ENCODE results near the gene LRRC25. TPM values are rescaled to one million over a fixed set of nuclear protein-coding genes. Genes with fewer than 3 reads are reported as not detected.

The LRRC25 gene
- 3.6 TPM for total RNA-seq
- long read RNA-seq, transcript LRRC25-202 (3 exons, 1,924 nt): major isoform, 5 of 8 reads
- long read RNA-seq, partial matches to known transcripts: 0 of 8 reads
- long read RNA-seq, other reads (novel, unspliced or antisense): 0 of 8 reads

DNA sequence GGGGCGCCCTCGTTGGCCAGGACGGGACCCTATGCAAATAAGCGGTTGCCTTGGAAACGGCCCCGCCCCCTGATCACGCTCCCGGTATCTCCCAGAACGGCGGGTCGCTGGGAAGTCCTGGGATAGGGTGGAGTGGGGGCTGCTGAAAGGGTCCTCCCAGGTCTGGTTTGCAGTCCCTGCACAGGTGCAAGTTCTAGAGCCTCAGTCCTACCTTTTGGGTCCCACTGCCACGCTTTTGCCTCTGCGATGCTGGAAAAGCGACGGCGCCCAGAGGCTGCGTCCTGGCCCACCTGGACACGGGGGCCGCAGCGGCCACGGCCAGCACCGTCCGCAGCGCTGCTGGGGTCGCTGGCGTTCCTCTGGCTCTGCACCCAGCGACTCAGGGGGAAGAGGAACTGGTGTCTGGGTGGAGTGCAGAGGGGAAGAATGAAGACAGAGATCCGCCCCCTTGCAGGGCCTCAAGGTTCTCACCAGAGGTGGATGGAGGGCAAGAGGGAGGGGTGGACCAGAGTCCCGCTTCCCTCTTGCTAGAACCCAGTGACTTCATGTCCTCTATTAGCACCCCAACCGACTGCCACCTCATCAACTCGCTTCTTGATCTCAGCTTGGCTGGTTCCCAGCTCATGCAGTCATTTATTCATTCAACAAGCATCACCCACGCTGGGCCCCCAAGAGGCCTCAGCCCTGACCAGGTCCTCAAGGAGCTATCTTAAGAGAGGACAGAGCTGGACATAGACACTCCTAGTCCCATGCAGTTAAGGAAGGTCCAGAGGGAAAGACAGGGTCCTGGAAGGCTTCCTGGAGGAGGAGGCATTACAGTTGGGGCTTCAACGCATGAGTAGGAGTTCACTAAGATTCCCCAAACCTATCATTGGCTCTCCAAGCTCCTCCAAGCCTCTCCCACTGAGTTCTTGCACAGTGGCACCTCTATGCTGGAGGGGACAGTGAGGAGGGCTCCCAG is at the start of gene LRRC25:
Gene LRRC25, minus strand, starts transcription at position 381 of the 961 bp plus-strand sequence. CDS start 659 bp downstream, outside the sequence.
- intact Hi-C loops (cut with DNase I): no loop called here
- DNase-seq (peak; percentile 77), ATAC-seq (ENCODE audit: poor library complexity) (peak; percentile 62)

DNA sequence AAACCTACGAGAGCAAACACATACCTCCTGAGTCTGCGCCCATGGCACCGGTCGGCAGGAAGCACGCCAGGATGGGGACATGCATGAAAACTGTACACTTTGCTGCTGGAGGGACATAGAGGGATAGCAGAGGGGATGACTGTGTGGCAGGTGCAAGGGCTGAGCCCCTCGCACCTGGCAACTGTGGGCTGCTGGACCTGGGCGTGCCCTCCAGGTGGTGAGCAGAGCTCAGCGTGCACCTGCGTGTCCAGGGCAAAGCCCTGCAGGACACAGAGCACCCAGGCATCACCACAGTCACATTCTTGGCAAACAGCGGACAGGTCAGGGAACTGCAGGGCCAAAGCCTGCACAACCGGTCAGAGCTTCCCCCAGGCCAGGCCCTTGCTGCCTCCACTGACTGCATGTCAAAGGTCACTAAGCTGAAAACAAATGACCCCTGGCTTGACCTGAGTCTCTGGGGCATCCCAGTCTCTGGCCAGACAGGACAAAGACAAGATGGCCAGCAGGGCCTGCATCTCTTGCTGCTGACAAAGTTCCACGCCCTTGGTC is 49.5 kb upstream of the LRRC25 start:
- DNase-seq (no peak), ATAC-seq (ENCODE audit: poor library complexity) (no peak)
- intact Hi-C loops (cut with DNase I): no loop called here

DNA sequence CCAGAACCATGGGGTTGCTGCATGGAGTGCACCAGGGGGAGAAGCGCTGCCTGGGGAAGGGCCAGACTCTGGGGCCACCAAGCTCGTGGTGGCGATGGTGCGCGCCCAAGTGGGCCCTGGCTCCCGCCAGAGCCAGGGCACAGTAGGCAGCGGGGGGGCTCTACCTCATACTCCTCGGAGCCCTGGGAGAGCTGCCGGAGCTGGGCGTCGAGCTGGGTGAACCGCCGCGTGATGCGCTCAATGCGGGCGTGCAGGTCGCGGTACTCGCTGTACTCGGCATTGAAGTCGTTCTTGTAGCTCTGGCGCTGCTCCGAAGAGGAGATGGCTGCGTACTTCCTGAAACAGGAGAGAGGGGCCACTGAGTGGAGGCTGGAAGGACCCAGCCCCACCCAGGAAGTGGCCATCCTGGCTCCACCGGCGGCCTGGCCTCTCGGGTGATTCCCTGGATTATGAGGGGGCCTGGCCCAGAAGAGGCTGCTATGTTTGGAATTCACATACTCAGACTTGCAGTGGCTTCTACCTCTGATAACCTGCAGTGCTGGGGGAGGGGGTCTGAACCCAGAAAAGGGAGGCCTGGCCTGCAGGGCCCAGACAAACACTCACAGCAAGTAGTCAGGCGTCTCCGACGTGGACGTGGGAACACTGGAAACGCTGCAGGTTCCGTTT is 48.9 kb upstream of the LRRC25 start:
- no peak for DNase-seq
- intact Hi-C loops (cut with DNase I): no loop called here
- ATAC-seq (ENCODE audit: poor library complexity): no peak

DNA sequence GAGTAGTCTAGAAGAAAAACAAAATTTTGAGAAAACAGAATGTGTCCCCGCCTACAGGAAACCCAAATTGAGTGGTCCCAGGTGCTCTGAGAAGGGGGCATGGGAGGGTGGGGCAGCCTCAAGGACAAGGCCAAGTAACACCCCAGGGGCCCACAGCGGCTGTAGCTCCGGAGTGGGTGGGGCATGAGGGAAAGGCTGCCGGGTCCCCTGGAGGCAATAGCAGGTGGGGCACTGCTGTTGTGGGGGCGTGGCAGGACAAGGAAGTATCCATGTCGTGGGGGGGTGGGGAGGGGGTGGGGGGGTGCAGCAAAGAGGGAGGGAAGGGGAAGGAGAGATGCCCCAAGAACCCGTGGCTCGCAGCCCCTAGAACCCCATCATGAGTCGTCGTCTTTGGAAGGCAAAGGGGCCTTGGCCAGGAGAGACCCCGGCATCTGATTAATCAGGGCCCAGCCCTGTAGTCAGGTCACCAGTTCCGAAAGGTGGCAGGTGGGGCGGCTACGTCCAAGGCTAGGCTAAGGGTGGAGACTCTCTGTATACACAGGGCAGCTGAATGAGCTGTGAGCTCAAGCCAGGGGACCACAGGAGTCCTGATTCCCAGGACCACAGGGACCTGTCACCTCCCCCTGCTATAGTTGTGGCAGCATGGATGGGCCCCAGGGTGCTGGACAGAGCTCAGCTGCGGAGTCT is 48.0 kb upstream of the LRRC25 start:
- ATAC-seq (ENCODE audit: poor library complexity) (no peak), DNase-seq (no peak)
- intact Hi-C loops (cut with DNase I): no loop called here

DNA sequence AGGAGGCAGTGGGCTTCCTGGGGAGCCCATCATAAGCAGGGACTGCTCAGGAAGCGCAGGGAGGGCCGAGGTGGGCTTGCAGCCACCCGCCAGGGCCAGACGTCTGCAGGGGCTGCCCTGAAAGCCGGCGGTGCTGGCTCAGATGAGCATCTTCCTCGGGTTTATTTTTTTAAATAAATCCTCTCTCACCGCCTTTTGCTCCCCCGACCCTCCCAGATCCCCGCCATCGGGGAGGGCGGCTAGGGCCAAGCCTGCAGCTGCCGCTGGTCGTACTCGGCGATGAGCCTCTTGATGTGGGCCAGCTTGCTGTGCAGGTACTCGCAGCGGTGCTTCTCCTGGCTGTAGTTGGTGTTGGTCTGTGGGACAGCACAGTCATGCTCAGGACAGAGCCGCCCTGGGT is 47.1 kb upstream of the LRRC25 start:
- ATAC-seq (ENCODE audit: poor library complexity): no peak
- intact Hi-C loops (cut with DNase I): no loop called here

DNA sequence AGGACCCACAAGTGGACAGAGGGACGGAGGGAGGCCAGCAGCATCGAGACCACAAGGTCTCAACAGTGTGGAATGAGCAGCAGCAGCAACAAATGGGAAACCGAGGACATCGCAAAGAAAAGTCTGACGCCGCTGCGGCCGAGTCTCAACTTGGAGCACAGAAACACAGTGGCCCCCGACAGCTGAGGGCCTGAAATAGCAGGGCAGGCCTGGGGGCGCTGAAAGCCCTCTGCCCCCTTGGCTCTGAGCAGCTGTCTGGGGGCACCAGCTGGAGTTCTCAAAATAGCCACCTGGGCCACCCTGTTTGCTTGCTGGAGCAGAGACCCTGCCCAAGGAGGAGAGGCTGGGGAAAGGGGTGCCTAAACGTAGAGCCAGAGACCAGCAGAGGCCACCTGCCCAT is 46.4 kb upstream of the LRRC25 start:
- intact Hi-C loops (cut with DNase I): no loop called here
- DNase-seq (no peak), ATAC-seq (ENCODE audit: poor library complexity) (no peak)

More for the DNA sequence above, 47.1 kb upstream of the LRRC25 start:
- DNase-seq: no peak

DNA sequence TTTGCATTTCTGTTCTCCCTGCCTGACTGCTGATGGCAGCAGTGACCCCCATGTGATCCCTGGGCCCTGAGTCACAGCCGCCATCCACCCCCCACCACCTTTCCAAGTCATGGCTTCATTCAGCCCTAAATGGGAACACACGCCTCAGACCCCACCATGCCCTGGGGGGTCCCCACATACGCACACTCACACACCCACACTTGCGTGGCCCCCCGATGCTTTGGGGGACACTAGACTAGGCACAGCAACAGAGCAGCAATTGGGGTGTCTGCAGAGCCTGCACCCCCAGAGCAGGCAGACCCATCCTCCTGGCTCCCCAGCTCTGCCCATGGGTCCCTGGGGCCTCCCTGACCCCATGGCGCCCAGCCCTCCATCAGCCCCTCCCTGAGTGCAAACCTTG is 46.0 kb upstream of the LRRC25 start:
- ATAC-seq (ENCODE audit: poor library complexity) (no peak), DNase-seq (no peak)
- intact Hi-C loops (cut with DNase I): no loop called here

DNA sequence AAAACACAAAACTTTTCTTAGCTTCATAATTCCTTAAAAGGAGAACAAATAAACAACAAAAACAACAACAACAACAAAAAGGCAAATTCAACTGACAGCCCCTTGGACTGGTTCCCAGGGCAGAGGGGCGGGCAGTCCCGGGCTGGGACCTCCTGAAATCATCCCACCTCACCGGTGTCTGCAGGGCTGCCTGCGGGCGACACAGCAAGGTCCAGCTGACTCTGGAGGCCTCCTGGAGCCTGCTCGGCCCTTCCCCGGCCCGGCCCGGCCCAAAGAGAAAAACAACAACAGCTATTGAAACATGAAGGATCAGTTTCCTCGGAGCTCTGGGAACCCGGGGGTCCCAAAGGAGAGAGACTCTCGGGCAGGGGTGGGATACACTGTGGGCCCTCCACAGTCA is 45.5 kb upstream of the LRRC25 start:
- ATAC-seq (ENCODE audit: poor library complexity) (no peak), DNase-seq (no peak)
- intact Hi-C loops (cut with DNase I): no loop called here

DNA sequence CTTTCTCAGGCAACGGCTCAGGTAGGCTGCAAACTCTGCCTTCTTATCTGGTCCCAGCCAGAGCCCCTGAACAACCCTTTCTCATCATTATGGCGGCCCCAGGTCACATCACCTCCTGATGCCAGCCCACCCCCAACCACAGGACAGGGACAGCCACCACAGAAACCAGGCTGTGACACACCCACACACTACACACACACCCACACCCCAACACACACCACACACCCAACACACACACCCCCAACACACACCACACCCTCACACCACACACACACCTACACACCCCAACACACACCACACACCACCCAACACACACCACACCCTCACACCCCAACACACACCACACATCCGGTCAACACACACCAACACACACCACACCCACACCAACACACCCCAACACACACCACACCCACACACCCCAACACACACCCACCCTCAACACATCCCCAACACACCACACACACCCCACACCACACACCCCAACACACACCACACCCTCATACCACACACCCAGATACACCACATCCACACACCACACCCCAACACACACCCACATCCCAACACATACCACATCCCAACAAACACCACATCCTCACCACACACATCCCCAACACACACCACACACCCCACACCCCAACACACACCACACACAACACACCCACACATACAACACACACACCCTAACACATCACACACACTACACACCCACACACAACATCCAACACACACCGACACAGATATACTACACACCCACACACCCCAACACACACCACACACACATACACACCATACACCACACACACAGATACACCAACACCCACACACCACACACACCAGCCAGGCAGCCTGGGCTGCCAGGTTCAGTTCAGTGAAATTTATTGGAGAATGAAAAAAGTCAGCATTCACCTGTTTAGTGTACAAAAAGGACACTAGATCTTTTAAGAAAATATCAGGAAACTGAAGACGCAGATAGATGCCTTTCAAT is 44.7 kb upstream of the LRRC25 start:
- intact Hi-C loops (cut with DNase I): no loop called here
- no peak for ATAC-seq (ENCODE audit: poor library complexity)

DNA sequence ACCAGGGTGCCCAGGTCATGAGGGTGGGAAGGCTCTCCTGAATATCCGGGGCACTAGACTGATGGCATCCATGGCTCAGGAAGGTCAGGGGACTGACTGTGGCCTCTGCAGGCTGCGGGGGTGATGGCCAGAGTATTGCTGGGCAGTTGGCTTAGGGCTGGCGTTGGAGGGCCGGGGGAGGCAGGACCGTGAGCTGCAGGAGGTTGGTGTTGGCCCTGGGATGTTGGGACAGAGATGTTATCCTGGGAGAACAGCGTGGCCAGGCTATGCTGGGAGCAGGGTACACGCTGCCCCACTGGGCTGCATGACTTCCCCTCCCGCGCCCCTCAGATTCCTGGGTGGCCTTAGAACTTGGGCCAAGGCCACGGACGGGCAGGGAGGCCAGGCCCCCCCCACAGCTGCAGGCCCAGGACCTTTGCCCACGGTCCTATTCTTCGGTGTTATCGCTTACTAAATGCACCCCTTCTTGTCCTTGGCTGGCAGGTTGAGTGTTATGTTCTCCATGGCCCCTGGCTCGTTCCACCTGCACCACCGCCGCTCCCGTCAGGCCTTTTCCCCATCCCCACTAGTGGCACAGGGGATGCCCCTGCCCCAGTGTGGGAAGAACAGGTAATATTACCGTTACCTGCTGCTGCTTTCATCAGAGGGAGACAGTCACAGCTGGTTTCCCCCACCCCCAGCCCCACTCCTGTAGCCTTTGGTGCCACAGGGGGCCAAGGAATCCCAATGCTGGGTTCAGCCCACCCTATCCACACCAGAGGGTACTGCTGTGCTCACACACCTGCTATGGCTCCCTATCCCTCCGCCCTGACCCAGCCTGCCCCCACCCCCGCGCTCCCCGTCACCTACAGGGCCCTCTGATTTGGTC is 43.7 kb upstream of the LRRC25 start:
- no peak for DNase-seq
- no peak for ATAC-seq (ENCODE audit: poor library complexity)
- intact Hi-C loops (cut with DNase I): no loop called here

More for the DNA sequence above, 44.7 kb upstream of the LRRC25 start:
- no peak for DNase-seq

DNA sequence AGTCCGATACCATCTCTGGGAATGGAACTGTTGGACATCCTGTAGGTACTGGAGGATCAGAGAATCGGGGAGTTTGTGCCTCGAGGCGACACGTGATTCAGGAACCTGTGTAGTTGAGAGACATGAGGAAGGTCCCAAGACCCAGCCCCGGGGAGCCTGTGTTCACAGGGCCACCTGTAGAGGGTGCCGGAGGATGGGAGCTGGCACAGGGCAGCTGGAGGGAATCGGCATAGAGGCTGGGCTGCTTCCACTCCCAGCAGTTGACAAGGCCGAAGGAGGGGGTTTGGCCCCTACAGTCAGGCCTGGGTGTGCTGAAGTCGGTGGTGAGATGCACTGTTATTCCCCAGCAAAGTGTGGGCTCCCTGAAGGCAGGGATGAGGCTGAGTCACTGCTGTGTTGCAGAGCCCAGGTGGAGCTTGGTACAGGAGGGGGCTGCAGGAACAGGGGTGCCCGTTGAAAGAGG is 43.0 kb upstream of the LRRC25 start:
- intact Hi-C loops (cut with DNase I): no loop called here
- ATAC-seq (ENCODE audit: poor library complexity) (no peak), DNase-seq (no peak)

DNA sequence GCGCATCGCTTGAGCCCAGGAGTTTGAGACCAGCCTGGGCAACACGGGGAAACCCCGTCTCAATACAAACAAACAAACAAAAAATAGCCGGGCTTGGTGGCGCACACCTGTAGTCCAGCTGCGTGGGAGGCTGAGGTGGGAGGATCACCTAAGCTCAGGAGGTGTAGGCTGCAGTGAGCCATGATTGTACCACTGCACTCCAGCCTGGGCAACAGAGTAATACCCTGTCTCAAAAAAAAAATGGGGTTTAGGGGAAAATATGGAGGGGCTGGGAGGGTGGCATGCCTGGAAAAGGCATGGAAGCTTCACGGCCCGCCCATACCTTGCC is 42.5 kb upstream of the LRRC25 start:
- no peak for DNase-seq
- intact Hi-C loops (cut with DNase I): no loop called here

DNA sequence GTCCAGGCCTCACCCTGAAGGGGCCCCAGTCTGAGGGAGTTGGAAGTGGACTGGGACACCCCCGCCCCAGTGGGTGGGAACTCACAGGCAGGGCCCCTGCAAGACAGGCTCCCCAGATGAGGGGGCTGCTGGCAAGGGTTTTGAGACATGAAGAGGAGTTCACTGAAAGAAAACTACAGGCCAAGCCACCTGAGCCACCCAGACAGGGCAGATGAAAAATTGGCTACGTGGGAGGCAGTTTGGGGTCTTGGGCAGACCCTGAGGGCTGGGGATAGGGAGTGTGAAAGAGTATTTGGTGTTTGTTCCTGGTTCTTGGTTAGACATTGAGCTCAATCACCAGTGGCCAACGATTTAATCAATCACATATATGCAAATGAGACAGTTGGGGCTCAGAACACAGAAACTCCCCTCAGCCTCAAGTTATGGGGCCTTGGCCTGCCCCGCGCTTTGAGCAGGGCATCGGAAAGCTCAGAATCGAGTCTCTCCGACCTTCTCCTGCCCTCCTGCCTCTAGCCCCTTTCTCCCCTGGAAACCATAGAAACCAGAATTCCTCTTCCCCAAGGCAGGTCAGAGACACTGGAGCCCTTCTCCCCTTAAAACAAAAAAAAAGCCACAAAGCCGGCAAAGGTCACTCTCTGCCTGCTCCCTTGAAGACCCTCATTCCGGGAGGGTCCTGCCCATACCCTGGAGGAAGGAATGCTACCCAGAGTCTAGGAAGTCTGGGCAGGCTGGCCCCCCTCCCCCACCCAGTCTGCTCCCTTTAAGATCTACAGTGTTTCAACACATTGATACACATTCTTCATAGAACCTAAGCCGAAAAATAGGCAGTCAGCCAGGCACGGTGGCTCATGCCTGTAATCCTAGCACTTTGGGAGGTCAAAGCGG is 41.8 kb upstream of the LRRC25 start:
- intact Hi-C loops (cut with DNase I): no loop called here
- ATAC-seq (ENCODE audit: poor library complexity) (no peak), DNase-seq (no peak)

More for the DNA sequence above, 42.5 kb upstream of the LRRC25 start:
- no peak for ATAC-seq (ENCODE audit: poor library complexity)

DNA sequence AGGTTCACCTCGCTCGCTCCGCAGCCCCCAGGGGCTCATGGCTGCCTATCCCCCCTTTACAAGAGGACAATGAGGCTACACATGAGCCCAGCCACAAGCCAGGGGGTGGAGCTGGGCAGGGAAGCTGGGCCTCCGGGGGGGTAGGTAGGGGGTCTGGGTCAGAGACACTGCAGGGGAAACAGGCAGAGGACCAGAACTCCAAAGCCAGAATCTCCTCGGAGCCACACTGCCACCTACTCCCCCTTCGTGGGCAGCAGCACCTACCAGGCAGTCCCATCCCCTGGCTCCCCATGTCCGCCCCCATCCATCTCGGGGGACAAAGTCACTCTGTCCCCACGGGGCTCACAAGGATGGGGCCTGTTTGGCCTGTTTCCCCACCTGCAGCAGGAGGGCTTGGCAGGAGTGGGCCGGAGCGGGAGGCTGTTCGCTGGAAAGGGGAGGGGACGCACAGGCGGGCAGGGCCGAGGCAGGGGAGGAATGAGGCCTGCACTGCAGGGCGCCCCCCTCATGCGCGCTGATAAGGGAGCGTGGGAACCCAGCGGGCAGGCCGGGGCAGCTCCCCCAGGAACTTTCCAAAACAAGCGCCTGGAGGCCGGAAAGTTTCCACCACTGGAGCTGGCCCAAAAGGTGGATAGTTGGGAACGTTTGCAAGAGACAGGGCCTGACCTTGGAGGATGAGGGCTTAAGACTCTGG is 41.1 kb upstream of the LRRC25 start:
- DNase-seq (peak; percentile 63), ATAC-seq (ENCODE audit: poor library complexity) (peak; percentile 10)
- intact Hi-C loops (cut with DNase I): no loop called here
